ENCODE measurements around the gene BMP2. TPM values are rescaled to one million over a fixed set of nuclear protein-coding genes. Genes with fewer than 3 reads are reported as not detected.

The BMP2 gene
- total and polyA plus RNA-seq, 4 donors: 0.83 to 3.5 (median 2.0) TPM

DNA sequence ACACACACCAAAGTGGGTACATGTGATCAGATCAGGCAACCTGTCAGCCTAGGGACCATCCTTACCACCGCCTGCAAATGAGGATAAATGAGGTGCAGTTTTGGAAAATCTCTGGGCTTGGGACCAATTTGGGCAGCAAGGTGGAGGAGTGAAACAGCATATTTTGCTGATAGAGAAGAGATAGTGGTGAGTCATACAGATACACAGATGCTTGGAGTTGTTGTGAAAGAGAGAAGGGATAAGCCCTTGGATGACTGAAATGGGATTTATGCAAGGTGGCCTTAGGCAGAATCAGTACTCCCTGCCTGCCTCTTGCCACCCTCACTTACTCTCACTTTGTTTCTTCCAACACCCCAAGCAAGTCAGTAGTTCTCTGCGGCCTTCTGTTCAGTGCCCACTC, 34.7 kb downstream of the BMP2 start:
- TF ChIP-seq EGR1 (IDR thresholded peaks at IDR 0.05; ENCODE audit: low read depth in 2 of 2): no peak
- TF ChIP-seq, protein P1, sequence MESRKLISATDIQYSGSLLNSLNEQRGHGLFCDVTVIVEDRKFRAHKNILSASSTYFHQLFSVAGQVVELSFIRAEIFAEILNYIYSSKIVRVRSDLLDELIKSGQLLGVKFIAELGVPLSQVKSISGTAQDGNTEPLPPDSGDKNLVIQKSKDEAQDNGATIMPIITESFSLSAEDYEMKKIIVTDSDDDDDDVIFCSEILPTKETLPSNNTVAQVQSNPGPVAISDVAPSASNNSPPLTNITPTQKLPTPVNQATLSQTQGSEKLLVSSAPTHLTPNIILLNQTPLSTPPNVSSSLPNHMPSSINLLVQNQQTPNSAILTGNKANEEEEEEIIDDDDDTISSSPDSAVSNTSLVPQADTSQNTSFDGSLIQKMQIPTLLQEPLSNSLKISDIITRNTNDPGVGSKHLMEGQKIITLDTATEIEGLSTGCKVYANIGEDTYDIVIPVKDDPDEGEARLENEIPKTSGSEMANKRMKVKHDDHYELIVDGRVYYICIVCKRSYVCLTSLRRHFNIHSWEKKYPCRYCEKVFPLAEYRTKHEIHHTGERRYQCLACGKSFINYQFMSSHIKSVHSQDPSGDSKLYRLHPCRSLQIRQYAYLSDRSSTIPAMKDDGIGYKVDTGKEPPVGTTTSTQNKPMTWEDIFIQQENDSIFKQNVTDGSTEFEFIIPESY (IDR thresholded peaks at IDR 0.05): no peak
- TF ChIP-seq YY1 (IDR thresholded peaks at IDR 0.05): no peak
- TF ChIP-seq NR2F2 (IDR thresholded peaks at IDR 0.05): no peak
- TF ChIP-seq FOXA2 (IDR thresholded peaks at IDR 0.05): no peak
- TF ChIP-seq RXRA (IDR thresholded peaks at IDR 0.05): no peak
- TF ChIP-seq, protein P2, sequence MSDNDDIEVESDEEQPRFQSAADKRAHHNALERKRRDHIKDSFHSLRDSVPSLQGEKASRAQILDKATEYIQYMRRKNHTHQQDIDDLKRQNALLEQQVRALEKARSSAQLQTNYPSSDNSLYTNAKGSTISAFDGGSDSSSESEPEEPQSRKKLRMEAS (IDR thresholded peaks at IDR 0.05): no peak
- Histone ChIP-seq H3K27me3 (ENCODE audit: control insufficient read depth in 4 of 4, insufficient read depth in 4 of 4, low read length in 3 of 4) (no peaks in the 10 kb centered on the region), H3K36me3 (ENCODE audit: control insufficient read depth in 4 of 4, insufficient read depth in 3 of 4, low read depth in 1 of 4, low read length in 3 of 4) (no peaks in the 10 kb centered on the region), H3K9me3 (ENCODE audit: control insufficient read depth in 4 of 4, low read length in 3 of 4) (no peaks in the 10 kb centered on the region), H3K27ac (ENCODE audit: low read depth in 1 of 2, low read length in 2 of 2) (no peak overlapping the region), H3K4me1 (ENCODE audit: control insufficient read depth in 4 of 4, insufficient read depth in 4 of 4, low read length in 3 of 4) (no peaks in the 10 kb centered on the region), H3K9ac (ENCODE audit: low read depth in 1 of 2, low read length in 2 of 2) (no peak overlapping the region), H3K4me3 (ENCODE audit: low read depth in 1 of 3, low read length in 3 of 3) (no peak overlapping the region)
- no peak for DNase-seq (ENCODE audit: low spot score)
- 90% methylated on average over 2 of the region's 2 CpGs for WGBS

- H3K4me1 ChIP-seq (ENCODE audit: control insufficient read depth in 4 of 4, insufficient read depth in 4 of 4, low read length in 3 of 4): no peaks in the 10 kb centered on the region
- no peaks in the 10 kb centered on the region for H3K27me3 ChIP-seq (ENCODE audit: control insufficient read depth in 4 of 4, insufficient read depth in 4 of 4, low read length in 3 of 4)
- TF ChIP-seq, protein P3, sequence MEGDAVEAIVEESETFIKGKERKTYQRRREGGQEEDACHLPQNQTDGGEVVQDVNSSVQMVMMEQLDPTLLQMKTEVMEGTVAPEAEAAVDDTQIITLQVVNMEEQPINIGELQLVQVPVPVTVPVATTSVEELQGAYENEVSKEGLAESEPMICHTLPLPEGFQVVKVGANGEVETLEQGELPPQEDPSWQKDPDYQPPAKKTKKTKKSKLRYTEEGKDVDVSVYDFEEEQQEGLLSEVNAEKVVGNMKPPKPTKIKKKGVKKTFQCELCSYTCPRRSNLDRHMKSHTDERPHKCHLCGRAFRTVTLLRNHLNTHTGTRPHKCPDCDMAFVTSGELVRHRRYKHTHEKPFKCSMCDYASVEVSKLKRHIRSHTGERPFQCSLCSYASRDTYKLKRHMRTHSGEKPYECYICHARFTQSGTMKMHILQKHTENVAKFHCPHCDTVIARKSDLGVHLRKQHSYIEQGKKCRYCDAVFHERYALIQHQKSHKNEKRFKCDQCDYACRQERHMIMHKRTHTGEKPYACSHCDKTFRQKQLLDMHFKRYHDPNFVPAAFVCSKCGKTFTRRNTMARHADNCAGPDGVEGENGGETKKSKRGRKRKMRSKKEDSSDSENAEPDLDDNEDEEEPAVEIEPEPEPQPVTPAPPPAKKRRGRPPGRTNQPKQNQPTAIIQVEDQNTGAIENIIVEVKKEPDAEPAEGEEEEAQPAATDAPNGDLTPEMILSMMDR (IDR thresholded peaks at IDR 0.05; ENCODE audit: low read depth, low read length, missing input control): no peak
- WGBS: 83% methylated on average over 1 of the region's 1 CpG
- H3K4me3 ChIP-seq (ENCODE audit: low read depth in 1 of 3, low read length in 3 of 3): no peak overlapping the region
- no peaks in the 10 kb centered on the region for H3K9me3 ChIP-seq (ENCODE audit: control insufficient read depth in 4 of 4, low read length in 3 of 4)
- H3K9ac ChIP-seq (ENCODE audit: low read depth in 1 of 2, low read length in 2 of 2): no peak overlapping the region
- no peaks in the 10 kb centered on the region for H3K36me3 ChIP-seq (ENCODE audit: control insufficient read depth in 4 of 4, insufficient read depth in 3 of 4, low read depth in 1 of 4, low read length in 3 of 4)
- no peak for DNase-seq (ENCODE audit: low spot score)
- no peak overlapping the region for H3K27ac ChIP-seq (ENCODE audit: low read depth in 1 of 2, low read length in 2 of 2)
These were observed 38.8 kb downstream of the BMP2 start for GRCh38 chr20:6806275-6806674.

DNA sequence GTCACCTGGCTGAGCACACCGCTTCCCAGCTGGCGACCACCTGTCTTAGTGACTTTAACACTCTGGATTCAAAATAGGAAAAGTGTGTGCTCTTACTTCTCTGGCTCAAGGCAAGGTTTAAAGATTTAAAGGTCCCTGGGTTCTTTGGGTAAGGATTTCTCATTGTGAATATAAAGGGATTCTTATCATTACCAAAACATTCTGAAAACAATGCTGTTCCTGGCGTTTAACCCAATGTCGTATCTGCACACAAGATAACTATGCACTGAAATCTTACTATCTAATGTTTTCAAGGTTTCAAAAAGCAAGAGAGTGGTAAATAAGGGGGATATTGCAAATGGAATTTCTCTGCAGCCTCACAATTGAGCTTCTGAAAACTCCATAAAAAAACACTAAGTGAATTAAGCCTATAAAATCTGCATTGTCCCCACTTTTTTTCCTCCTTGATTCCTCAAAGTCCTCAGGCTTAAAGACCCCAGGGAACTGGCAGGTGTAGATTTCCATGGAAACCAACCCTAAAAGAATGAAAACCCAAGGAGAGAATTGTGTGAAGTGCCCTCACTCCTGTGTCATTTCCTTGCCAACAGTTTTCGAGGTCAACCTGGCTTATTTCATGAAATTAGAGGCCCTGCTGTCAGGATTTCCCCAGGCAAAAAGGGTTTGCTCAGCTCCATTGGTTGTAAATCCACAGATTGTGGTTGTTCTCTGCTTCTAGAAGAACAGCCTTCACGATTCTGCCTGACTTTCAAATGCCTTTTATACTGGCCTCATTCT, 44.0 kb downstream of the BMP2 start:
- 58% methylated on average over 6 of the region's 6 CpGs for whole genome bisulfite sequencing

More for the DNA sequence above, 44.0 kb downstream of the BMP2 start:
- Histone ChIP-seq H3K4me1 (ENCODE audit: control insufficient read depth in 4 of 4, insufficient read depth in 4 of 4, low read length in 3 of 4) (no peaks in the 10 kb centered on the region), H3K27me3 (ENCODE audit: control insufficient read depth in 4 of 4, insufficient read depth in 4 of 4, low read length in 3 of 4) (peaks cover 0 to 3% (median 1%) of the 10 kb centered on the region in 4 donors), H3K4me3 (ENCODE audit: low read depth in 1 of 3, low read length in 3 of 3) (no peak overlapping the region), H3K9ac (ENCODE audit: low read depth in 1 of 2, low read length in 2 of 2) (no peak overlapping the region), H3K9me3 (ENCODE audit: control insufficient read depth in 4 of 4, low read length in 3 of 4) (no peaks in the 10 kb centered on the region), H3K36me3 (ENCODE audit: control insufficient read depth in 4 of 4, insufficient read depth in 3 of 4, low read depth in 1 of 4, low read length in 3 of 4) (no peaks in the 10 kb centered on the region), H3K27ac (ENCODE audit: low read depth in 1 of 2, low read length in 2 of 2) (no peak overlapping the region)
- DNase-seq (ENCODE audit: low spot score): no peak
- TF ChIP-seq FOXA1 (IDR thresholded peaks at IDR 0.05) (no peak), FOXA2 (IDR thresholded peaks at IDR 0.05) (no peak)

Data from liver (tissue), 9 donors.